Lung microvascular endothelial cell (primary cell): ENCODE results near the gene KANK2. TPM values are rescaled to one million over a fixed set of nuclear protein-coding genes. Genes with fewer than 3 reads are reported as not detected.

ENCODE experiments used
- total RNA-seq: library from RNA; depleted of rRNA; stranded (reverse); fragments of >200 nt; gene quantifications from 2 replicates; pipeline ENCODE4 v1.2.1, GENCODE V29; 2014

KANK2 gene
- total RNA-seq, 1 donor from 2014 or later: 110 TPM

Other genes with a start within 250 kb of the KANK2 start
- 43.2 and 46.8 TPM in 2 replicates for gene SMARCA4, start 236.5 kb downstream of the KANK2 start, total RNA-seq
- gene LDLR, start 108.1 kb downstream of the KANK2 start, total RNA-seq: 47.9 and 81.5 TPM in 2 replicates
- gene SPC24, start 41.8 kb downstream of the KANK2 start, total RNA-seq: 14.3 and 35.7 TPM in 2 replicates
- not detected in 2 replicates for gene ANGPTL8, start 42.1 kb upstream of the KANK2 start, total RNA-seq
- gene DOCK6, start 65.0 kb upstream of the KANK2 start, total RNA-seq: 46.0 and 46.4 TPM in 2 replicates
- gene TSPAN16, start 98.6 kb upstream of the KANK2 start, total RNA-seq: not detected in 2 replicates
- gene RAB3D, start 142.1 kb upstream of the KANK2 start, total RNA-seq: 29.0 and 31.5 TPM in 2 replicates
- gene TMEM205, start 148.7 kb upstream of the KANK2 start, total RNA-seq: 83.7 and 105 TPM in 2 replicates
- gene CCDC159, start 149.0 kb upstream of the KANK2 start, total RNA-seq: 3.9 and 6.2 TPM in 2 replicates
- gene PLPPR2, start 157.9 kb upstream of the KANK2 start, total RNA-seq: 6.5 and 6.9 TPM in 2 replicates
- 0.65 and 1.2 TPM in 2 replicates for gene SWSAP1, start 177.1 kb upstream of the KANK2 start, total RNA-seq
- 5.0 and 5.8 TPM in 2 replicates for gene EPOR, start 186.8 kb upstream of the KANK2 start, total RNA-seq
- gene RGL3, start 221.8 kb upstream of the KANK2 start, total RNA-seq: 0.22 and 1.8 TPM in 2 replicates
- under 0.01 TPM in 1 of 2 replicates, not detected in the other for gene ODAD3, start 237.6 kb upstream of the KANK2 start, total RNA-seq
- 103 and 132 TPM in 2 replicates for gene PRKCSH, start 238.1 kb upstream of the KANK2 start, total RNA-seq